OCI-LY1 (cell line): ENCODE results near the gene FYN.

Experiments used
- EZH2 ChIP-seq: fragments of 200-600 bp; sonication (generic), shearing (Covaris generic); IDR thresholded peaks from 2 replicates; pipeline ENCODE4 v1.8.0; 2017; ENCODE audit warnings: borderline replicate concordance, mixed run types, mild to moderate bottlenecking, antibody characterized with exemption, low read length, moderate library complexity, mixed read lengths
- TF ChIP-seq, protein P1 (sequence below): fragments of 200-600 bp; sonication (generic), shearing (Covaris generic); IDR thresholded peaks from 2 replicates; pipeline ENCODE4 v1.5.1; 2017; ENCODE audit warnings: mild to moderate bottlenecking, antibody characterized with exemption, low read length, moderate library complexity, mixed read lengths

DNA sequence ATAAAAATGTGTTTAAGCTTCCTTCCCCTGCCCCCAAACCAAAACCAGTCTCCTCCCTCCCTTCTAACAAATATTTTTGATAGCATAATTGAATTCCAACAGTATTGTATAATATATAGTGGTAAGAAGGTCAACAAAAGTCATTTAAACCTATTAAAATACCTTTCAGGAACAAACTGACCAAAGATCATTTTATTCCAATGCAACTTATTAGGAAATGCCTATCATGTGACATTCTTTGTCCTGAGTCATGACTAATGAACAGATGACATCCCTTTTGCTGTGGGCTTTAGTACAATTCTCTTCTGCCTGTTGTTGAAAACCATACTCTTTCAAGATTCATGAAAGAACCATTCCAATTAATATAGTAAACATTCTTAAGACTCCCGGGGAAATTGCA lies 216.1 kb downstream of the FYN start:
- no peak for TF ChIP-seq EZH2
- TF ChIP-seq, protein P1, sequence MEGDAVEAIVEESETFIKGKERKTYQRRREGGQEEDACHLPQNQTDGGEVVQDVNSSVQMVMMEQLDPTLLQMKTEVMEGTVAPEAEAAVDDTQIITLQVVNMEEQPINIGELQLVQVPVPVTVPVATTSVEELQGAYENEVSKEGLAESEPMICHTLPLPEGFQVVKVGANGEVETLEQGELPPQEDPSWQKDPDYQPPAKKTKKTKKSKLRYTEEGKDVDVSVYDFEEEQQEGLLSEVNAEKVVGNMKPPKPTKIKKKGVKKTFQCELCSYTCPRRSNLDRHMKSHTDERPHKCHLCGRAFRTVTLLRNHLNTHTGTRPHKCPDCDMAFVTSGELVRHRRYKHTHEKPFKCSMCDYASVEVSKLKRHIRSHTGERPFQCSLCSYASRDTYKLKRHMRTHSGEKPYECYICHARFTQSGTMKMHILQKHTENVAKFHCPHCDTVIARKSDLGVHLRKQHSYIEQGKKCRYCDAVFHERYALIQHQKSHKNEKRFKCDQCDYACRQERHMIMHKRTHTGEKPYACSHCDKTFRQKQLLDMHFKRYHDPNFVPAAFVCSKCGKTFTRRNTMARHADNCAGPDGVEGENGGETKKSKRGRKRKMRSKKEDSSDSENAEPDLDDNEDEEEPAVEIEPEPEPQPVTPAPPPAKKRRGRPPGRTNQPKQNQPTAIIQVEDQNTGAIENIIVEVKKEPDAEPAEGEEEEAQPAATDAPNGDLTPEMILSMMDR: no peak
